Measurements from ENCODE around the gene AP3B1.

DNA sequence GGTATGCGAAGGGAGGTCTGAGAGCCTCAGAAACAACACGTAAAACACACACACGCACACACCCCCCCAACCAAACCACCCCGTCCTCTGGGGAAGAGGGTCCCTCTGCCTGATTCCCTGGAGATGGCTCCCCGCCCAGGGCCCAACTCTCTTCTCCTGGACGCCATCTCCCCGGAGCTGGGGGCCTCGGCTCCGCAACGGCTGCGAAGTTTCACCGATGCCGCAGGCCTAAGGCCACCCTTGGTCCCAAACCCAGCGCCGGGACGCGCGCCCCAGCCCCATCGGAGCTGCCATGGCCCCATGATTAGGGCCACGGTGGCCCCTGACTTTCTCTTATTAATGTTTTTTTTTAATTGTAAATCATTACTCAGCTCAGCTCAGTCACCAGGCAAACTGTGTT, 337.0 kb downstream of the AP3B1 start:
- TF ChIP-seq POLR2A (IDR thresholded peaks at IDR 0.05), result no peak
- TF ChIP-seq CTCF (IDR thresholded peaks at IDR 0.05), result no peak
